Suprapubic skin (tissue), 4 donors: ENCODE data around the gene ZIC5. TPM values are rescaled to one million over a fixed set of nuclear protein-coding genes. Genes with fewer than 3 reads are reported as not detected.

Experiments used
- DNase-seq, 2 donors: peaks; one replicate each; pipeline ENCODE4 v3.0.0-alpha.2; 2019; ENCODE audit warnings: low spot score in 2 of 2
- H3K27ac ChIP-seq: fragments of 200-600 bp; sonication (generic); one replicate; pipeline ENCODE4 v1.5.1; 2019
- H3K27me3 ChIP-seq: fragments of 200-600 bp; sonication (generic); one replicate; pipeline ENCODE4 v1.5.1; 2019
- H3K36me3 ChIP-seq: fragments of 200-600 bp; sonication (generic); one replicate; pipeline ENCODE4 v1.5.1; 2019
- H3K4me1 ChIP-seq: fragments of 200-600 bp; sonication (generic); one replicate; pipeline ENCODE4 v1.5.1; 2019
- H3K4me3 ChIP-seq: fragments of 200-600 bp; sonication (generic); one replicate; pipeline ENCODE4 v1.5.1; 2019; ENCODE audit warnings: mild to moderate bottlenecking
- H3K9me3 ChIP-seq: fragments of 200-600 bp; sonication (generic); one replicate; pipeline ENCODE4 v1.5.1; 2019
- CTCF ChIP-seq, 2 donors: fragments of 200-600 bp in 1 of 2; fragments of 450-650 bp in 1 of 2; sonication (generic) in 1 of 2; IDR thresholded peaks; one replicate each; pipeline ENCODE4 v1.5.1; 2016 to 2019; ENCODE audit warnings: antibody characterized with exemption in 2 of 2, mild to moderate bottlenecking in 1 of 2, moderate library complexity in 1 of 2
- EP300 ChIP-seq: sonication (generic); formaldehyde crosslinking; IDR thresholded peaks from one replicate; pipeline ENCODE4 v1.6.1; 2017; ENCODE audit warnings: antibody characterized with exemption
- POLR2A ChIP-seq, 2 donors: fragments of 450-650 bp; IDR thresholded peaks; one replicate each; pipeline ENCODE4 v1.6.1; 2017; ENCODE audit warnings: antibody characterized with exemption in 2 of 2, mild to moderate bottlenecking in 2 of 2, moderate library complexity in 2 of 2
- POLR2AphosphoS5 ChIP-seq, 3 donors: sonication (generic); formaldehyde crosslinking; IDR thresholded peaks; one replicate each; pipeline ENCODE4 v1.6.1; 2017; ENCODE audit warnings: antibody characterized with exemption in 3 of 3
- WGBS: methylation state at CpG from one replicate; pipeline ENCODE4 v1.1.5; 2018; 5-methylcytosine and 5-hydroxymethylcytosine counted together
- total RNA-seq, 4 donors: library from RNA; depleted of rRNA; stranded (reverse); fragments of >200 nt; gene quantifications; one replicate each; pipeline ENCODE4 v1.1.0, GENCODE V29; 2016

The ZIC5 gene
- total RNA-seq, 4 donors from 2014 or later: not detected

- no peak for DNase-seq
- 82% methylated on average over 6 of the region's 6 CpGs for WGBS
- no peak for TF ChIP-seq CTCF (IDR thresholded peaks at IDR 0.05)
- no peak for TF ChIP-seq EP300
- no peak for TF ChIP-seq POLR2AphosphoS5 (IDR thresholded peaks at IDR 0.05)
- no peak for TF ChIP-seq POLR2A (IDR thresholded peaks at IDR 0.05)
- H3K27me3 ChIP-seq: peaks cover 94% of the 10 kb centered on the region
- no peaks in the 10 kb centered on the region for H3K36me3 ChIP-seq
- H3K27ac ChIP-seq: no peak overlapping the region
- no peak overlapping the region for H3K4me3 ChIP-seq
- no peaks in the 10 kb centered on the region for H3K9me3 ChIP-seq
- H3K4me1 ChIP-seq: no peaks in the 10 kb centered on the region
Measured at GRCh38 chr13:99944606-99945005, 27.0 kb downstream of the ZIC5 start.

- H3K4me3 ChIP-seq: no peak overlapping the region
- H3K27ac ChIP-seq: no peak overlapping the region
- 76% methylated on average over 7 of the region's 7 CpGs for WGBS
- DNase-seq: no peak
- H3K36me3 ChIP-seq: no peaks in the 10 kb centered on the region
- H3K4me1 ChIP-seq: no peaks in the 10 kb centered on the region
- no peak for TF ChIP-seq CTCF (IDR thresholded peaks at IDR 0.05)
- TF ChIP-seq EP300: no peak
- TF ChIP-seq POLR2AphosphoS5 (IDR thresholded peaks at IDR 0.05): no peak
- no peak for TF ChIP-seq POLR2A (IDR thresholded peaks at IDR 0.05)
- H3K9me3 ChIP-seq: no peaks in the 10 kb centered on the region
- H3K27me3 ChIP-seq: peaks cover 91% of the 10 kb centered on the region
Measured at GRCh38 chr13:99944102-99944501, 27.5 kb downstream of the ZIC5 start.

- Histone ChIP-seq H3K27me3 (peaks cover 82% of the 10 kb centered on the region), H3K4me3 (no peak overlapping the region), H3K36me3 (no peaks in the 10 kb centered on the region), H3K9me3 (no peaks in the 10 kb centered on the region), H3K27ac (no peak overlapping the region), H3K4me1 (no peaks in the 10 kb centered on the region)
- no peak for DNase-seq
- WGBS: 59% methylated on average over 4 of the region's 4 CpGs
- TF ChIP-seq POLR2A (IDR thresholded peaks at IDR 0.05) (no peak), EP300 (no peak), CTCF (IDR thresholded peaks at IDR 0.05) (no peak), POLR2AphosphoS5 (IDR thresholded peaks at IDR 0.05) (no peak)
Measured at GRCh38 chr13:99941911-99942310, 29.7 kb downstream of the ZIC5 start.

GRCh38 chr13:99941086-99941485 is 30.5 kb downstream of the ZIC5 start:
- TF ChIP-seq EP300 (no peak), CTCF (IDR thresholded peaks at IDR 0.05) (no peak), POLR2AphosphoS5 (IDR thresholded peaks at IDR 0.05) (no peak)
- Histone ChIP-seq H3K36me3 (no peaks in the 10 kb centered on the region), H3K9me3 (no peaks in the 10 kb centered on the region), H3K27me3 (peaks cover 75% of the 10 kb centered on the region), H3K27ac (no peak overlapping the region), H3K4me3 (no peak overlapping the region), H3K4me1 (no peaks in the 10 kb centered on the region)
- no peak for DNase-seq
- 47% methylated on average over 7 of the region's 7 CpGs for WGBS

- no peak overlapping the region for H3K4me3 ChIP-seq
- no peaks in the 10 kb centered on the region for H3K4me1 ChIP-seq
- no peak overlapping the region for H3K27ac ChIP-seq
- WGBS: 63% methylated on average over 7 of the region's 7 CpGs
- DNase-seq: no peak
- no peaks in the 10 kb centered on the region for H3K36me3 ChIP-seq
- TF ChIP-seq POLR2AphosphoS5 (IDR thresholded peaks at IDR 0.05) (no peak), CTCF (IDR thresholded peaks at IDR 0.05) (no peak), EP300 (no peak), POLR2A (IDR thresholded peaks at IDR 0.05) (no peak)
- no peaks in the 10 kb centered on the region for H3K9me3 ChIP-seq
- peaks cover 67% of the 10 kb centered on the region for H3K27me3 ChIP-seq
Measured at GRCh38 chr13:99938635-99939034, 32.9 kb downstream of the ZIC5 start.
